ENCODE results near the gene OARD1.
"Not testable (repeated sequence)": the region's sequence is repeated elsewhere in the genome, so short reads cannot be mapped to it uniquely, and the experiment has no call there.

Gene OARD1

DNA sequence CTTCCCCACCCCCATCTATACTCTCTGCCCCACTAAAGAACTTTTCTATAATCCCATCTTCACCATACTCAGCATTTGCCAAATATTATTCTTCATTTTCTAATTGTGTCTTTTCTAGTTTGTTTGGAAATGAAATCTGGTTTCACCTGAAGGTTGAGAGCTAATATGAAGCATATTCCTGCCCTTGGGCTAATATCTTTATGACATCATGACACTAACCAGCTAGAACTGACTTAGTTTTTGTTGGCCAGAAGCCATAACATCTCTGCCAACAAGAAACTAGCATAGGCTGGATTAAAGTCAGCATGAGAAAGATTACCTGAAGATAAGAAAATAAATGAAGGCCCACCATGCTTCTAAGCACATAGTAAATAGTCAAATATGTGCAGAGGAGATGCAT is 49.9 kb downstream of the OARD1 start:
- Mint-ChIP-seq H3K27ac (no peak overlapping the region), H3K4me1 (peaks cover 18% of the 10 kb centered on the region), H3K9me3 (peaks cover 3% of the 10 kb centered on the region), H3K36me3 (ENCODE audit: low read depth) (peaks cover 43% of the 10 kb centered on the region), H3K27me3 (ENCODE audit: low read depth, poor library complexity) (peaks cover 4% of the 10 kb centered on the region), H3K4me3 (no peak overlapping the region)
- TF ChIP-seq, protein P1, sequence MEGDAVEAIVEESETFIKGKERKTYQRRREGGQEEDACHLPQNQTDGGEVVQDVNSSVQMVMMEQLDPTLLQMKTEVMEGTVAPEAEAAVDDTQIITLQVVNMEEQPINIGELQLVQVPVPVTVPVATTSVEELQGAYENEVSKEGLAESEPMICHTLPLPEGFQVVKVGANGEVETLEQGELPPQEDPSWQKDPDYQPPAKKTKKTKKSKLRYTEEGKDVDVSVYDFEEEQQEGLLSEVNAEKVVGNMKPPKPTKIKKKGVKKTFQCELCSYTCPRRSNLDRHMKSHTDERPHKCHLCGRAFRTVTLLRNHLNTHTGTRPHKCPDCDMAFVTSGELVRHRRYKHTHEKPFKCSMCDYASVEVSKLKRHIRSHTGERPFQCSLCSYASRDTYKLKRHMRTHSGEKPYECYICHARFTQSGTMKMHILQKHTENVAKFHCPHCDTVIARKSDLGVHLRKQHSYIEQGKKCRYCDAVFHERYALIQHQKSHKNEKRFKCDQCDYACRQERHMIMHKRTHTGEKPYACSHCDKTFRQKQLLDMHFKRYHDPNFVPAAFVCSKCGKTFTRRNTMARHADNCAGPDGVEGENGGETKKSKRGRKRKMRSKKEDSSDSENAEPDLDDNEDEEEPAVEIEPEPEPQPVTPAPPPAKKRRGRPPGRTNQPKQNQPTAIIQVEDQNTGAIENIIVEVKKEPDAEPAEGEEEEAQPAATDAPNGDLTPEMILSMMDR (IDR thresholded peaks at IDR 0.05), result no peak
- no peak for DNase-seq

DNA sequence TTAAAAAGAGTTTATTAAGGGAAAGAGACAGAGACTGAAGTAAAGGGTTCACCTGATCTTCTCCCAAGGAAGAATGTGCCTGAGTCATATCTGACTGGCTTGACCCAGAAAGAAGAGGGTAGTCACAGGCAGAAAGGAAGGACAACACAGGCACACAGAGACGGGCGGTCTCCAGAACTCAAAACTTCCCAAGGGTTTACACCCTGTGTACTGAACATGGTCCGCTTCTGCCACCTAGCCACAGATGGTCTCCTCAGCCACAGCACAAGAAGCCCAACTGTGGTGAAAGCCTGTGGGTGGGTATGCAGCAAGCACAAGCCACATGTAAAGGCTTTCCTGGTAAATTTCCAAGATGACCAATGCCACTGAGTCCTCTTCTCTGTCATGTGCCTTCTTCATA is 50.3 kb downstream of the OARD1 start:
- TF ChIP-seq, protein P1 (IDR thresholded peaks at IDR 0.05), result no peak
- Mint-ChIP-seq H3K27me3 (ENCODE audit: low read depth, poor library complexity) (peaks cover 4% of the 10 kb centered on the region), H3K27ac (no peak overlapping the region)

DNA sequence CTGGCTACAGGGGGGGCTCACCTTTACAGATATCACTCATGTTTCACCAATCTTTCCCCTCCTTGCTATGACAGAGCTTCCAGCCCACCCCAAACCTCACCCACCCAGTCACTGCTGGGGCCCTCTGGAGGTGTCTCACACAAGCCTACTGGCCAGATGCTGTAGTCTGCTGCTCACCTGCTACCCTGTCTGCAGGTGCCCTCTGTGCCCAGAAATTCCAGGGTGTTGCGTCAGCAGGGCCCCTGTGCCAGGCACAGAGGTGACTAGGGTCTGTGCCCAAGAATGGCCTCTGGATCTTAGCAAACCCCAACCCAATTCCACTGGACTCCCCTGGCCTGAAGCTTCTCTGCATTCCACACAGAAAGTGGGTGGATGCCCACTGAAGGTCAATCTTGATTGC is 54.5 kb downstream of the OARD1 start:
- peaks cover 3% of the 10 kb centered on the region for H3K9me3 Mint-ChIP-seq
- H3K4me3 Mint-ChIP-seq, result no peak overlapping the region
- TF ChIP-seq, protein P1 (IDR thresholded peaks at IDR 0.05), result no peak
- H3K4me1 Mint-ChIP-seq, result no peaks in the 10 kb centered on the region
- no peak overlapping the region for H3K27ac Mint-ChIP-seq
- no peaks in the 10 kb centered on the region for H3K27me3 Mint-ChIP-seq (ENCODE audit: low read depth, poor library complexity)
- DNase-seq, result no peak
- H3K36me3 Mint-ChIP-seq (ENCODE audit: low read depth), result peaks cover 44% of the 10 kb centered on the region

More for the DNA sequence above, 50.3 kb downstream of the OARD1 start:
- DNase-seq, result no peak
- peaks cover 3% of the 10 kb centered on the region for H3K9me3 Mint-ChIP-seq
- peaks cover 43% of the 10 kb centered on the region for H3K36me3 Mint-ChIP-seq (ENCODE audit: low read depth)
- no peak overlapping the region for H3K4me3 Mint-ChIP-seq
- peaks cover 13% of the 10 kb centered on the region for H3K4me1 Mint-ChIP-seq

DNA sequence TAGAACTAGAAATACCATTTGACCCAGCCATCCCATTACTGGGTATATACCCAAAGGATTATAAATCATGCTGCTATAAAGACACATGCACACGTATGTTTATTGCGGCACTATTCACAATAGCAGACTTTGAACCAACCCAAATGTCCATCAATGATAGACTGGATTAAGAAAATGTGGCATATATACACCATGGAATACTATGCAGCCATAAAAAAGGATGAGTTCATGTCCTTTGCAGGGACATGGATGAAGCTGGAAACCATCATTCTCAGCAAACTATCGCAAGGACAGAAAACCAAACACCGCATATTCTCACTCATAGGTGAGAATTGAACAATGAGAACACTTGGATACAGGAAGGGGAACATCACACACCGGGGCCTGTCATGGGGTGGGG is 56.3 kb downstream of the OARD1 start:
- not testable (repeated sequence) for H3K27me3 Mint-ChIP-seq (ENCODE audit: low read depth, poor library complexity); H3K4me1 Mint-ChIP-seq; H3K9me3 Mint-ChIP-seq; H3K27ac Mint-ChIP-seq; DNase-seq; H3K4me3 Mint-ChIP-seq
- H3K36me3 Mint-ChIP-seq (ENCODE audit: low read depth), result peaks cover 44% of the 10 kb centered on the region

DNA sequence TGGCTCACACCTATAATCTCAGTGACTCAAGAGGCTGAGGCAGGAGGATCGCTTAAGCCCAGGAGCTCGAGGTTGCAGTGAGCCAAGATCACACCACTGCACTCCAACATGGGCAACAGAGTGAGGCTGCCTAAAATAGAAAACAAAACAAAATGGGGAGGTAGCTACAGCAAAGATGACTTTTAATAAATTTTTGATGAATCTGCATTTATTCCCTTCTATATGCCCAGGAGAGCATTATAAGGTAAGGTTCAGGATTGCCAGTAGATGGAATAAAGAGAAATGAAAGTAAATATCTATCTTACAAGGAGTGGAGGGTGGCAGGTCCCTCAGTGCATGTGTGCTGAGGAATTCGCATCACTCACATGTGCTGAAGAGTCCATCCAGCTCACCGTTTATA is 57.4 kb downstream of the OARD1 start:
- Mint-ChIP-seq H3K9me3 (no peaks in the 10 kb centered on the region), H3K36me3 (ENCODE audit: low read depth) (peaks cover 34% of the 10 kb centered on the region), H3K27ac (no peak overlapping the region), H3K27me3 (ENCODE audit: low read depth, poor library complexity) (no peaks in the 10 kb centered on the region), H3K4me3 (no peak overlapping the region), H3K4me1 (no peaks in the 10 kb centered on the region)
- DNase-seq, result no peak
- TF ChIP-seq, protein P1 (IDR thresholded peaks at IDR 0.05), result no peak

Data from nephron progenitor cell (in vitro differentiated cells).